C4-2B (cell line): ENCODE measurements around the gene TNS3.

Experiments used
- H3K27ac ChIP-seq: fragments of 450-650 bp; 2 replicates; pipeline ENCODE4 v1.5.1; 2017
- CTCF ChIP-seq: fragments of 450-650 bp; conservative IDR thresholded peaks from 2 replicates; pipeline ENCODE4 v1.5.1; 2017; ENCODE audit warnings: mild to moderate bottlenecking
- ZFX ChIP-seq: fragments of 450-650 bp; IDR thresholded peaks from 2 replicates; pipeline ENCODE4 v1.6.1; 2017

Gene TNS3

GRCh38 chr7:47572939-47573757, 8.8 kb downstream of the TNS3 start:
- no peak overlapping the region for H3K27ac ChIP-seq
- no peak for TF ChIP-seq CTCF
- TF ChIP-seq ZFX = no peak

- TF ChIP-seq ZFX (no peak), CTCF (no peak)
- H3K27ac ChIP-seq = no peak overlapping the region
These were observed 9.8 kb downstream of the TNS3 start for GRCh38 chr7:47572094-47572445.

- TF ChIP-seq ZFX (no peak), CTCF (no peak)
- no peak overlapping the region for H3K27ac ChIP-seq
These were observed 10.4 kb downstream of the TNS3 start for GRCh38 chr7:47571331-47572093.

- H3K27ac ChIP-seq = no peak overlapping the region
- TF ChIP-seq CTCF (no peak), ZFX (no peak)
These were observed 11.3 kb downstream of the TNS3 start for GRCh38 chr7:47570649-47571050.

GRCh38 chr7:47568547-47568946, 13.4 kb downstream of the TNS3 start:
- no peak overlapping the region for H3K27ac ChIP-seq
- no peak for TF ChIP-seq CTCF
- no peak for TF ChIP-seq ZFX

GRCh38 chr7:47568056-47568455, 13.9 kb downstream of the TNS3 start:
- no peak for TF ChIP-seq ZFX
- TF ChIP-seq CTCF = no peak
- H3K27ac ChIP-seq = no peak overlapping the region

- TF ChIP-seq ZFX = no peak
- TF ChIP-seq CTCF = no peak
- no peak overlapping the region for H3K27ac ChIP-seq
These were observed 16.2 kb downstream of the TNS3 start for GRCh38 chr7:47565640-47566250.
